Neuron (in vitro differentiated cells): ENCODE data around the gene OTULINL.

Experiments
- H2AFZ ChIP-seq: one replicate; pipeline ENCODE4 v1.6.1; 2013; ENCODE audit warnings: low read depth, mild to moderate bottlenecking, inconsistent platforms, low read length, moderate library complexity
- H3K27me3 ChIP-seq: one replicate; pipeline ENCODE4 v1.6.1; 2013; ENCODE audit warnings: low read length; ENCODE audit not compliant: insufficient read depth
- H3K36me3 ChIP-seq: one replicate; pipeline ENCODE4 v1.6.1; 2013; ENCODE audit warnings: low read length; ENCODE audit not compliant: insufficient read depth
- H3K4me1 ChIP-seq: one replicate; pipeline ENCODE4 v1.6.1; 2013; ENCODE audit warnings: low read length; ENCODE audit not compliant: insufficient read depth
- H3K4me3 ChIP-seq: 2 replicates; pipeline ENCODE4 v1.5.1; 2013; ENCODE audit warnings: mild to moderate bottlenecking, low read length, moderate library complexity
- H3K9me3 ChIP-seq: one replicate; pipeline ENCODE4 v1.6.1; 2013; ENCODE audit warnings: low read length

The OTULINL gene

DNA sequence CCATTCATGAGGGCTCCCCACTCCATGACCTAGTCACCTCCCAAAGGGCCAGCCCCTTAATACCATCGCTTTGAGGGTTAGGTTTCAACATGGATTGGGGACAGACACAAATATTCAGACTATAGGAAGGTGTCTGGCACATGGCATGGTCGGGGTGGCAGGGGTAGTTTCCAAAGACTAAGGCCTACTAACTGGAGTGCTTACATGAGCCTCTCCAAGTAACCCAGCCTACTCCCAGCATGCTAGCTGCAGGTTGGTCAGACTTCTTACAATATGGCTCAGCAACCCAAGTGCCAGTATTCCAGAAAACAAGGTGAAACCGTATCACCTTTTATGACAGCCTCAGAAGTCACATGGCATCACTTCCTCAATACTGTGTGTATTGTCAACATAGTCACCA lies 19.9 kb upstream of the OTULINL start:
- H2AFZ ChIP-seq = no peak overlapping the region
- H3K4me3 ChIP-seq = no peak overlapping the region
- H3K27me3 ChIP-seq = peaks cover 2% of the 10 kb centered on the region
- no peaks in the 10 kb centered on the region for H3K9me3 ChIP-seq
- no peaks in the 10 kb centered on the region for H3K4me1 ChIP-seq
- H3K36me3 ChIP-seq = no peaks in the 10 kb centered on the region

DNA sequence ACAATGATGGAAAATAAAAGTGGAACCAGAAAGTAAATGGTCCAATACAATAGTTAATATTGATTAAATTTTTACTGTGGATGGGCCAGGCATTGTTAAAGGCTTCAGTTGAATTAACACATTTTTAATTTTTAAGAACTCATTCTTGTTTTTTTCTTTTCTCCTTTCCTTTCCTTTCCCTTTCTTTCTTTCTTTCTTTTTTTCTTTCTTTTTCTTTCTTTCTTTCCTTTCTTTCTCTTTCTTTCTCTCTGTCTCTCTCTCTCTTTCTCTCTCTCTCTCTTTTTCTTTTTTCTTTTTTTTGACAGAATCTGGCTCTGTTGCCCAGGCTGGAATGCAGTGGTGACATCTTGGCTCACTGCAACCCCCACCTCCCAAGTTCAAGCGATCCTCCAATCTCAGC lies 13.3 kb upstream of the OTULINL start:
- no peaks in the 10 kb centered on the region for H3K9me3 ChIP-seq
- no peak overlapping the region for H3K4me3 ChIP-seq
- H3K36me3 ChIP-seq = no peaks in the 10 kb centered on the region
- H2AFZ ChIP-seq = no peak overlapping the region
- no peaks in the 10 kb centered on the region for H3K27me3 ChIP-seq
- no peaks in the 10 kb centered on the region for H3K4me1 ChIP-seq

DNA sequence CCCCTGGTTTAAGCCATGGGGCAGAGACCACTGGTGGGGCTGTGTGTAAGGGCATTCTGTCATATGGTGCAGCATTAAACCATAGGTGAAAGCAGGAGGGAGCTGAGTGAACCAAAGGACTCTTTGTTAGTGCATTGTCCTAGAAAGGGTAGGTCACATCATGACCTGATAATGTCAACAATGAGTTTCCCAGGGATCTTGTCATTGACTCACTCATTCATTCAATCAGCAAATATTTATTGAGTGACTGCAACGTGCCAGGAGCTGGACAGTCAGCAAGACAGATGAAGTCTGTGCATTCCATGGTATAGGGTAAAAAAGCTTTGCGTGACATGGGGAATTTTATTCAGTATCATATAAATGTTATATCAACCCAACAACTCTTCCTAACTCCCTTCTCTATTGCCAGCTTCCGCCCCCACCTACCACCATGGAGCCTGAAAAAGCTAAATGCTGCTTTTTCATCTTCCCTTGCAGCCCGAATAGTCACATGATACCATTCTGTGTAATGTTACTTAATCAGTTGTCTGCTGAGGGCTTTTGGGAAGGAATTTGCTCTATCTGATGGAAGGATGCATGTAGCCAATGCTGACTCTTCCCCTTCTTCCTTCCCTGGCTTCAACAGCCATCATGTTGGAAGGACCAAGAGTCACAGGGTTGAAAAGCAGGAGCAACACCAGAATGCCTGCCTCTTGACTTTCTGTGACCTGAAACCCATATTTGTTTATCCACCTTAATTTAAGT lies 11.5 kb upstream of the OTULINL start:
- Histone ChIP-seq H2AFZ (no peak overlapping the region), H3K4me3 (no peak overlapping the region), H3K36me3 (no peaks in the 10 kb centered on the region), H3K9me3 (no peaks in the 10 kb centered on the region), H3K27me3 (no peaks in the 10 kb centered on the region), H3K4me1 (no peaks in the 10 kb centered on the region)

DNA sequence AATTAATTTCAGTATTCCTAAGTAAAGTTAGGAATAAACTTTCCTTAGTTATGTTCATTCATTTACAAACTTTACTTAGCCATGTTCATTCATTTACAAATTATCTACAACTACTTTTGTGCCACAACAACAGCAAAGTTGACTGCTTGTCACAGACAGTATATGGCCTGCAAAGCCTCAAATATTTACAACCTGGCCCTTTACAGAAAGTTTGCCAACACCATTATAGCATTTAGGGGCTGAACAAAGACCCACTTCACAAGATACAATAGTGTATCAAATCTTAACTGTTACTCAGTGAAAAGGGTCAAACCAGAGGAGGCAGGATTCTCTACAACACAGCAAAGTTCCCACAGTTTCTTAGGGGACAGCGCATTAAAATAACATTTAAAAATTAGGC lies 9.7 kb upstream of the OTULINL start:
- Histone ChIP-seq H3K9me3 (no peaks in the 10 kb centered on the region), H3K36me3 (no peaks in the 10 kb centered on the region), H3K27me3 (no peaks in the 10 kb centered on the region), H3K4me1 (no peaks in the 10 kb centered on the region), H3K4me3 (no peak overlapping the region), H2AFZ (no peak overlapping the region)

DNA sequence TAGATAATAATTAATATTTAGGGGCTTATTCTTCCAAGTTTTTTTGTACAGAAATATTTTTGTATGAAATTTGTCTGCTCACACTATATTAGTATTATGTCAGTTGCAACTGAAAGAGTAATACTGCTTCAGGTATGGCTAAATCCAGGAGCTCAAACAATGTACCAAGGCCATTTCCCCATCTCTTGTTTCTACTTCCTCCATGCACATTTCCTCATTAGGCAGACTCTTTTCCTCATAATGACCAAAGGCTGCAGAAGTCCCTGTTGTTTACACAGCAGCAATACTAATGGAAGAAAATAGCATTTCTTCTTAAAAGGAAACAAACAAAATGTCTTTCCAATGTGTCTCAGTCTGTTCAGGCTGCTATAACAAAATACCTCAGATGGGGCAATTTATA lies 9.2 kb upstream of the OTULINL start:
- Histone ChIP-seq H3K4me1 (no peaks in the 10 kb centered on the region), H2AFZ (no peak overlapping the region), H3K4me3 (no peak overlapping the region), H3K36me3 (no peaks in the 10 kb centered on the region), H3K9me3 (no peaks in the 10 kb centered on the region), H3K27me3 (no peaks in the 10 kb centered on the region)

DNA sequence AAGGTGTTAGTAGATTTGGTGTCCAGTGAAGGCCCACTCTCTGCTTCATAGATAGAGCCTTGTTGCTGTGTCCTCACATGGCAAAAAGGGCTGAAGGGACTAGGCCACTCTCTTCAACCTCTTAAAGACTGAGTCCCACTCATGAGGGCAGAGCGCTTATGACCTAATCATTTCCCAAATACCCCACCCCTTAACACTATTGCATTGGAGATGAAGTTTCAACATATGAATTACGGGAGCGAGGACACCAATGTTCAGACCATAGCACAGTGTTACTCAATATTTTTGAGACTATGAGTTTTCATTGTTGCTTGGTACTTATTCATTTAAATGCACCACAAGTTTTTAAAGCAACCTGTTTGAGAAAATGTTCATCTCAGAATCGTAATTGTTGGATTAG lies 8.8 kb upstream of the OTULINL start:
- Histone ChIP-seq H3K36me3 (no peaks in the 10 kb centered on the region), H3K27me3 (no peaks in the 10 kb centered on the region), H3K9me3 (no peaks in the 10 kb centered on the region), H3K4me1 (no peaks in the 10 kb centered on the region), H3K4me3 (no peak overlapping the region), H2AFZ (no peak overlapping the region)

DNA sequence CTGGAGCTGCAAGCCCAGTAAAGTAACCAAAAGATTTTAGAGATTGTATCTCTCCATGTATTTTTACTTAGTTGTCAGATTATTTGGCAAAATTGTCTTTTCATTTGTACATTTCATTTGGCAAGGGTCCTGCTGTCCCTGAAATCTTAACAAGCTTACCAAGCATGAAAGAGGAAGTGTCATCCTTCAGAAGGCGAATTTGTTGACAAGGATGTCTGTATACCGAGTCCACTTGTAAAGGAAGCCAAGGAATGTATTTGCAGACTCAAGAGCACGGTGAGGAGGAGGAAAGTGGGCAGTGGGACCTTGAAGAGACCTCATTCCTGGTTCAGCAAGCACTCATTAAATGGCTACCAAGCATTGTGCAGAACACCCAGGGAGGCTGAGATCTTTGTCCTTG lies 7.5 kb upstream of the OTULINL start:
- H3K4me1 ChIP-seq = no peaks in the 10 kb centered on the region
- H3K27me3 ChIP-seq = no peaks in the 10 kb centered on the region
- no peak overlapping the region for H2AFZ ChIP-seq
- no peaks in the 10 kb centered on the region for H3K9me3 ChIP-seq
- no peak overlapping the region for H3K4me3 ChIP-seq
- H3K36me3 ChIP-seq = no peaks in the 10 kb centered on the region

DNA sequence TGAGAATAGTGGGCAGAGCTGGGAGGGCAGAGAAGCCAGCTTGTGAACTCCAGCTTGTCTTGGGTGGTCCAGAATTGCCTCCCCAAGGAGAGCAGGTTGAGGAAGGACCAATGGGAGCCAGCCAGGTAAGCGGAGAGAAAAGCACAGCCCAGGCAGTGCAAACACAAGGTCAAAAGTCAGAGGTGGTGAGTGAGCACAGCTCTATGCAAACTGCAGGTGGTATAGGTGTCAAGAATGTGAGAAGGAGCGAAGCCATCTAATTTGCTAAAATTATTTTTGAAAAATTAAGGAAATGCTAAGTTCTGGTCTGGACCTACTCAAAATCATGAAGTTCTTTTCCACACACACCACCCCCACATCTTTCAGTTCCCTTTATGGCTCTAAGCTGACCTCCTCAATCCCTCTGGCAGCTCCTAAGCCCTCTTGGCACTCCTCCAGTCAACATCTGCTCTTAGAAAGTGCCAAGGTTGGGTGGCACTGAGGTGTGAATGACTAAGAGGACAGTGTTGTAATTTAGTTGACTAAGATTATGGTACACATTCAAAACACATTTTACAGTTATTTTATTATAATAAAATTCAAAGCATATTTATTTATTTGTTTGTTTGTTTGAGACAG lies 6.6 kb upstream of the OTULINL start:
- no peaks in the 10 kb centered on the region for H3K9me3 ChIP-seq
- no peak overlapping the region for H2AFZ ChIP-seq
- H3K4me1 ChIP-seq = no peaks in the 10 kb centered on the region

DNA sequence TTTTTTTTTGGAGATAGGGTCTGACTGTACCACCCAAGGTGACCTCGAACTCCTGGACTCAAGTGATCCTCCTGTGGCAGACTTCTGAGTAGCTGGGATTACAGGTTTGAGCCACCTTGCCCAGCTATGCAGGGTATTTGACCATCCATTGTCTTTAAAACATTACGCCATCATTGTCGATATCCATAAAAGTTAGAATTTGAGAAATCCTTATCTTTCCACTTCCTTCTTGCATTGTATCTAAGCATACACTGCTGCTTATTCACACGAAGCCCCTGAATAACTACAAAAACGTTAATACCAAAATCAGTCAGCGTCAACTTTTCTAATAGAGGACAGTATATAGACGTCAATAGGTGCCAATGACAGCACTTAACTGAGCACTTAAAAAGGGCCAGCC lies 5.4 kb upstream of the OTULINL start:
- H3K36me3 ChIP-seq = no peaks in the 10 kb centered on the region
- H2AFZ ChIP-seq = no peak overlapping the region
- no peaks in the 10 kb centered on the region for H3K9me3 ChIP-seq
- peaks cover 6% of the 10 kb centered on the region for H3K27me3 ChIP-seq
- H3K4me3 ChIP-seq = no peak overlapping the region
- H3K4me1 ChIP-seq = no peaks in the 10 kb centered on the region

More for the DNA sequence above, 6.6 kb upstream of the OTULINL start:
- Histone ChIP-seq H3K36me3 (no peaks in the 10 kb centered on the region), H3K4me3 (no peak overlapping the region), H3K27me3 (no peaks in the 10 kb centered on the region)

DNA sequence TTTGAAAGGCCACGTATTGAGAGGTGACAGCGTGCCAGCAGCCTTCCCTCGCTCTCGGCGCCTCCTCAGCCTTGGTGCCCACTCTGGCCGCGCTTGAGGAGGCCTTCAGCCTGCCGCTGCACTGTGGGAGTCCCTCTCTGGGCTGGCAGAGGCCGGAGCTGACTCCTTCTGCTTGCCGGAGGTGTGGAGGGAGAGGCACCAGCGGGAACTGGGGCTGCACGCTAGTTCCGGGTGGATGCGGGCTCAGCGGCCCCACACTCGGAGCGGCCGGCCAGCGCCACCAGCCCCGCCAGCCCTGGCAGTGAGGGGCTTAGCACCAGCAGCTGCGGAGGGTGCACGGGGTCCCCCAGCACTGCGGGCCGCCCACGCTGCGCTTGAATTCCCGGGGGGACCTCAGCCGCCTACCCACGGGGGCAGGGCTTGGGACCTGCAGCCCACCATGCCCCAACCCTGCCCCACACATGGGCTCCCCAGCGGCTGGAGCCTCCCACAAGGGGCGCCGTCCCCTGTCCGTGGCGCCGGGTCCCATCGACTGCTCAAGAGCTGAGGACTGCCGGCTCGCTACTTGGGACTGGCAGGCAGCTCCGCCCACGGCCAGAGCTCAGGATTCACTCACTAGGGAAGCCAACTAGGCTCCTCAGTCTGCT lies 4.4 kb upstream of the OTULINL start:
- peaks cover 6% of the 10 kb centered on the region for H3K27me3 ChIP-seq
- no peaks in the 10 kb centered on the region for H3K9me3 ChIP-seq
- no peaks in the 10 kb centered on the region for H3K36me3 ChIP-seq

DNA sequence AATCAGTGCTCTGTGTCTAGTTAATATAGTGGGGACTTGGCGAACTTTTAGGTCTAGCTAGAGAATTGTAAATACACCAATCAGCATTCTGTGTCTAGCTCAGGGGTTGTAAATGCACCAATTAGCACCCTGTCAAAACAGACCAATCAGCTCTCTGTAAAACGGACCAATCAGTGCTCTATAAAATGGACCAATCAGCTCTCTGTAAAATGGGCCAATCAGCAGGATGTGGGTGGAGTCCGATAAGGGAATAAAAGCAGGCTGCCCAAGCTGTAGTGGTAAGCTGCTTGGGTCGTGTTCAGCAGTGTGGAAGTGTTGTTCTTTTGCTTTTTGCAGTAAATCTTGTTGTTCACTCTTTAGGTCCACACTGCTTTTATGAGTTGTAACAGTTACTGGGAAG lies 3.6 kb upstream of the OTULINL start:
- H3K36me3 ChIP-seq = no peaks in the 10 kb centered on the region
- H2AFZ ChIP-seq = no peak overlapping the region
- H3K9me3 ChIP-seq = no peaks in the 10 kb centered on the region
- H3K4me1 ChIP-seq = no peaks in the 10 kb centered on the region
- peaks cover 6% of the 10 kb centered on the region for H3K27me3 ChIP-seq
- no peak overlapping the region for H3K4me3 ChIP-seq

More for the DNA sequence above, 4.4 kb upstream of the OTULINL start:
- Histone ChIP-seq H3K4me1 (no peaks in the 10 kb centered on the region), H3K4me3 (no peak overlapping the region), H2AFZ (no peak overlapping the region)

DNA sequence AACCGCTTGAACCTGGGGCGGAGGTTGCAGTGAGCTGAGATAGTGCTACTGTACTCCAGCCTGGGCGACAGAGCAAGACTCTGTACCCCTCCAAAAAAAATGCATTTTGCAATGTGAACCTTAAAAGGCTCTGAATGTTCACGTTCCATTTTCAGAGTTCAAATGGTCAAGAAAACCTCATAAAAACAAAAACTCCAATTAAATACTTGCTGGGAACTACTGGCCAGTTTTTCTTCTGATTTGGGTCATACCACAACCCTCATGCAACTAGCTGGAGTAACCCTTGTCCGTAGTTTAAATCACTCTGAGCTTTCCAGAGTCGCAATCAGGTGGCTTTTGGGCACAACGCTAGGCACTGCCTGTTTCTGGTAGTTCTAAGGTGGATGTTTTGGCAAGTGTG lies 2.3 kb upstream of the OTULINL start:
- Histone ChIP-seq H2AFZ (no peak overlapping the region), H3K27me3 (peaks cover 6% of the 10 kb centered on the region), H3K9me3 (no peaks in the 10 kb centered on the region), H3K4me3 (no peak overlapping the region), H3K4me1 (no peaks in the 10 kb centered on the region), H3K36me3 (no peaks in the 10 kb centered on the region)

DNA sequence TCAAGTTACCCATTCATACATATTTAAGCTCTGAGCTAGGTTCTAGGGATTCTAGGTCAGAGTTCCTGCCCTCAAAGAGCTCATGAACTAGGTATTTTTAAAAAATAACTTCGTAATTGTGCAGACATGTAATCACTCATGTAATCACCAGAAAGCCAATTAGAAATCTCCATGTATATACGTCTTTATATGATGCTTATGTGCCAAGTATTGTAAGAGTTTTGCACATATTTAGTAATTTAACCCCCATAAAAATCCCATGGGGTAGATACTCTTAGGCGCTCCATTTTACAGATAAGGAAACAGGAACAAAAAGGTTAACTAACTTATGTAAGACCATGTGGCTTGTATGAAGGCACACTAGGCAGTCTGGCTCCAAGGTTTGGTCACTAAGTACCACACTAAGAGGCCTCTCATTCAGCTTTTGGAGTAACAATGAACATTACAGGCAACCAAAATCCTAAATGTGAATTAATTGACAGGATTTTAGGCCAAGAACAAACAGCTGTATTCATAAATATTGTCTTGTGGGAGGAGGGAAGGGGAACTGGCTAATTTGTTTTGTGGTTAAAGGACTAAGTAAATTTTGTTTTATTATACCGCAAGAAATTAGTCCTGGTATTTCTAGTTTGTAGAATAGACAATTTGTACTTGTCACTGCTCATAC lies 1.7 kb upstream of the OTULINL start:
- no peaks in the 10 kb centered on the region for H3K9me3 ChIP-seq
- H3K4me1 ChIP-seq = no peaks in the 10 kb centered on the region
- no peaks in the 10 kb centered on the region for H3K36me3 ChIP-seq
- no peak overlapping the region for H2AFZ ChIP-seq
- no peak overlapping the region for H3K4me3 ChIP-seq
- peaks cover 6% of the 10 kb centered on the region for H3K27me3 ChIP-seq
